ENCODE results near the gene TMEM9.
A peak's percentile ranks its signal among the peaks of the same experiment; 100 is the strongest.

The TMEM9 gene

GRCh38 chr1:201154389-201155165, at the start of gene TMEM9:
Gene TMEM9, minus strand, starts transcription at chr1:201154474. Its CDS starts 551 bp downstream, at chr1:201153923.
- DNase-seq: peak; percentile 99

GRCh38 chr1:201198598-201198997, 44.3 kb upstream of the TMEM9 start:
- DNase-seq: no peak

- no peak for DNase-seq
Observed at GRCh38 chr1:201194046-201194445, 39.8 kb upstream of the TMEM9 start.

- DNase-seq: no peak
Observed at GRCh38 chr1:201192261-201192788, 38.1 kb upstream of the TMEM9 start.

GRCh38 chr1:201191653-201192260, 37.5 kb upstream of the TMEM9 start:
- DNase-seq: peak; percentile 42 to 57

- DNase-seq: no peak
Observed at GRCh38 chr1:201190624-201191051, 36.4 kb upstream of the TMEM9 start, which contains the start of gene IGFN1. Gene IGFN1, plus strand, starts transcription at chr1:201190824. Its CDS starts 2,470 bp downstream, at chr1:201193294.

GRCh38 chr1:201190005-201190404, 35.7 kb upstream of the TMEM9 start:
- no peak for DNase-seq

GRCh38 chr1:201189085-201189484, 34.8 kb upstream of the TMEM9 start:
- DNase-seq: no peak

- DNase-seq: no peak
Observed at GRCh38 chr1:201186192-201186591, 31.9 kb upstream of the TMEM9 start.

- no peak for DNase-seq
Observed at GRCh38 chr1:201185527-201186128, 31.4 kb upstream of the TMEM9 start.

GRCh38 chr1:201185123-201185453, 30.8 kb upstream of the TMEM9 start:
- no peak for DNase-seq

GRCh38 chr1:201184307-201185122, 30.2 kb upstream of the TMEM9 start:
- DNase-seq: no peak

- DNase-seq: no peak
Observed at GRCh38 chr1:201183753-201184152, 29.5 kb upstream of the TMEM9 start.

- no peak for DNase-seq
Observed at GRCh38 chr1:201183209-201183608, 28.9 kb upstream of the TMEM9 start.

GRCh38 chr1:201181726-201182125, 27.5 kb upstream of the TMEM9 start:
- DNase-seq: no peak

- no peak for DNase-seq
Observed at GRCh38 chr1:201181323-201181722, 27.0 kb upstream of the TMEM9 start.

GRCh38 chr1:201180901-201181300, 26.6 kb upstream of the TMEM9 start:
- no peak for DNase-seq

- DNase-seq: no peak
Observed at GRCh38 chr1:201180141-201180540, 25.9 kb upstream of the TMEM9 start.

GRCh38 chr1:201178718-201179117, 24.4 kb upstream of the TMEM9 start:
- DNase-seq: no peak

GRCh38 chr1:201176940-201177339, 22.7 kb upstream of the TMEM9 start:
- DNase-seq: no peak

GRCh38 chr1:201175820-201176500, 21.7 kb upstream of the TMEM9 start:
- DNase-seq: no peak

- DNase-seq: no peak
Observed at GRCh38 chr1:201173736-201174135, 19.5 kb upstream of the TMEM9 start.

All from activated CD4-positive, alpha-beta T cell treated with anti-CD3 and anti-CD28 coated beads, Interleukin-2, amount 50 U/mL, for 48 hours (primary cell).